ENCODE data around the gene RHOBTB3.

Gene RHOBTB3

DNA sequence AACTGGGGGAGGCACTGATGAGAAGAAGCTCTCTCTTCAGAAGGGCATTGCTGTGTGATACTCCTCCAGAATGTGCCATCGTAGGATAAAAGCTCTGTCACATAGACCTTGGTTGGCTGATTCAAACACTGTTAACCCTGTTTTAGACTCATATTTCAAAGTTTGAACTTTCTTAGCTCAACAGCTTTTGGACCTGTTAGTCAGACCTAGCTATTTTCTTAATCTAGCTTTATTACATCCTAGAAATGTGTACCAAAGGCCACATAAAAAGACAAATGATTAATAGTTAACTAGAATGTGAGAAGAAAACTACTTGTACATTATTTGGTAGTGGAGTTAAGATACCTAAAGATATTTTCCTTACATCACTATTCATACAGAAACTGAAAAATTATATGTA is 4.3 kb downstream of the RHOBTB3 start:
- Histone ChIP-seq H3K4me3 (ENCODE audit: low read depth, low read length) (no peak overlapping the region), H3K27me3 (no peaks in the 10 kb centered on the region), H3K9me3 (no peaks in the 10 kb centered on the region), H3K36me3 (peaks cover 49% of the 10 kb centered on the region), H3K4me1 (peaks cover 20% of the 10 kb centered on the region)
- no peak for DNase-seq
- no peak for TF ChIP-seq CTCF (IDR thresholded peaks at IDR 0.05; ENCODE audit: low read depth, low read length)

- Histone ChIP-seq H3K36me3 (peaks cover 46% of the 10 kb centered on the region), H3K4me3 (ENCODE audit: low read depth, low read length) (no peak overlapping the region), H3K9me3 (no peaks in the 10 kb centered on the region), H3K4me1 (peaks cover 20% of the 10 kb centered on the region), H3K27me3 (no peaks in the 10 kb centered on the region)
- no peak for TF ChIP-seq CTCF (IDR thresholded peaks at IDR 0.05; ENCODE audit: low read depth, low read length)
- DNase-seq, result no peak
Observed at GRCh38 chr5:95738072-95738471, 6.9 kb downstream of the RHOBTB3 start.

DNA sequence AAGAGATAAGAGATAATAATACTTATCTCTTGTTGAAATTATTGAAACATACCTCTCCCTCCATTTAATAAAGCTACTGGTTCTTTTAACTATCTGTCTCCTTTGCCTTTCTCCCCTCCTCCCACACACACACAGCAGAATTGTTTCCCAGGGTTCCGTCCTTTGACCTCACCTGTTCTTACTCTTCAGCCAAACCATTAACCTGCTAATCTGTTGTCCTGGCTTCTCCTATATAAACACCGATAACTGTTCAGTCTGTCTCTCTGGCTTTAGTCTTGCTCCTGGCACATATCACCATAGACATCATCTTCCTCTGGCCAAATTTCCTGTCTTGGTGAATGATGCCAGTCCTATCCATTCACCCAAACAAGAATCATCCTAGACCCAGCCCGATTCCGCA is 7.7 kb downstream of the RHOBTB3 start:
- DNase-seq, result no peak
- no peak for TF ChIP-seq CTCF (IDR thresholded peaks at IDR 0.05; ENCODE audit: low read depth, low read length)
- no peaks in the 10 kb centered on the region for H3K27me3 ChIP-seq
- peaks cover 20% of the 10 kb centered on the region for H3K4me1 ChIP-seq
- H3K9me3 ChIP-seq, result no peaks in the 10 kb centered on the region
- no peak overlapping the region for H3K4me3 ChIP-seq (ENCODE audit: low read depth, low read length)
- peaks cover 47% of the 10 kb centered on the region for H3K36me3 ChIP-seq

DNA sequence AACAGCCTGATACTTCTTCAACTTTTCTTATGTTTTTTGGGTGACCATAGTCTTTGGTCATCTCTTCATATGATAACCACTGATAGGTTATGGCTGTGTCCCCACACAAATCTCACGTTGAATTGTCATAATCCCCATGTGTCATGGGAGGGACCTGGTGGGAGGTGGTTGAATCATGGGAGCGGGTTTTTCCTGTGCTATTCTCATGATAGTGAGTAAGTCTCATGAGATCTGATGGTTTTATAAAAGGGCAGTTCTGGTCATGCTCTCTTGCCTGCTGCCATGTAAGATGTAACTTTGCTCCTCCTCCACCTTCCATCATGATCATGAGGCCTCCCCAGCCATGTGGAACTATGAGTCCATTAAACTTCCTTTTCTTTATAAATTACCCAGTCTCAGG is 8.7 kb downstream of the RHOBTB3 start:
- H3K36me3 ChIP-seq, result peaks cover 49% of the 10 kb centered on the region
- H3K4me1 ChIP-seq, result peaks cover 27% of the 10 kb centered on the region
- H3K9me3 ChIP-seq, result no peaks in the 10 kb centered on the region
- DNase-seq, result no peak
- H3K27me3 ChIP-seq, result no peaks in the 10 kb centered on the region
- H3K4me3 ChIP-seq (ENCODE audit: low read depth, low read length), result no peak overlapping the region
- TF ChIP-seq CTCF (IDR thresholded peaks at IDR 0.05; ENCODE audit: low read depth, low read length), result no peak

GRCh38 chr5:95741458-95741857 is 10.3 kb downstream of the RHOBTB3 start:
- Histone ChIP-seq H3K27me3 (no peaks in the 10 kb centered on the region), H3K9me3 (no peaks in the 10 kb centered on the region; the same call in 1 of the 2 replicates), H3K36me3 (peaks cover 53% of the 10 kb centered on the region), H3K4me3 (ENCODE audit: low read depth, low read length) (no peak overlapping the region), H3K4me1 (peaks cover 32% of the 10 kb centered on the region)
- DNase-seq, result no peak
- no peak for TF ChIP-seq CTCF (IDR thresholded peaks at IDR 0.05; ENCODE audit: low read depth, low read length)

DNA sequence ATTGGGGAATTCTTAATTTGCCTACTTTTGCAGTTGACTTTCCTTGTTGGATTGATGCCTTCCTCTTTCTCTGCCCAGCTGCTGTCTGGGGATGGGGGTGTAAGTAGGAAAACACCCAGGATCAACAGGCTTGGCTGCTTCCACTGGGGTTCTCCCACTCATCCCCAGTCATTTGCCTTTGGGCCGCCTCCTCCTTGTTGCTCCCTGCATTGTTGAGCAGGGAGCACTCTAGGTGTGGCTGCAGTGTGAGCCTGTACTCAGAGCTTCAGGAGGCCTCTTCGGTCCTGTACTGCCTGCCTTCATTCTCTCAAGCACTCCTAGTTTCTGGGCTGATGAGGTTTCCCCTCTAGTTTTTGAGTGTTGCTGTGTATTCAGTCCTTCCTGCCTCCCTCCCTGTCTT is 12.1 kb downstream of the RHOBTB3 start:
- TF ChIP-seq CTCF (IDR thresholded peaks at IDR 0.05; ENCODE audit: low read depth, low read length), result no peak
- Histone ChIP-seq H3K4me1 (peaks cover 20% of the 10 kb centered on the region), H3K4me3 (ENCODE audit: low read depth, low read length) (no peak overlapping the region), H3K9me3 (no peaks in the 10 kb centered on the region; the same call in 1 of the 2 replicates), H3K36me3 (peaks cover 48% of the 10 kb centered on the region), H3K27me3 (no peaks in the 10 kb centered on the region)
- no peak for DNase-seq
